D341Med (cell line): ENCODE data around the gene GPATCH11.

Experiments used
- DNase-seq: peaks from one replicate; pipeline ENCODE4 v3.0.0; 2012; ENCODE audit warnings: low spot score

The GPATCH11 gene

DNA sequence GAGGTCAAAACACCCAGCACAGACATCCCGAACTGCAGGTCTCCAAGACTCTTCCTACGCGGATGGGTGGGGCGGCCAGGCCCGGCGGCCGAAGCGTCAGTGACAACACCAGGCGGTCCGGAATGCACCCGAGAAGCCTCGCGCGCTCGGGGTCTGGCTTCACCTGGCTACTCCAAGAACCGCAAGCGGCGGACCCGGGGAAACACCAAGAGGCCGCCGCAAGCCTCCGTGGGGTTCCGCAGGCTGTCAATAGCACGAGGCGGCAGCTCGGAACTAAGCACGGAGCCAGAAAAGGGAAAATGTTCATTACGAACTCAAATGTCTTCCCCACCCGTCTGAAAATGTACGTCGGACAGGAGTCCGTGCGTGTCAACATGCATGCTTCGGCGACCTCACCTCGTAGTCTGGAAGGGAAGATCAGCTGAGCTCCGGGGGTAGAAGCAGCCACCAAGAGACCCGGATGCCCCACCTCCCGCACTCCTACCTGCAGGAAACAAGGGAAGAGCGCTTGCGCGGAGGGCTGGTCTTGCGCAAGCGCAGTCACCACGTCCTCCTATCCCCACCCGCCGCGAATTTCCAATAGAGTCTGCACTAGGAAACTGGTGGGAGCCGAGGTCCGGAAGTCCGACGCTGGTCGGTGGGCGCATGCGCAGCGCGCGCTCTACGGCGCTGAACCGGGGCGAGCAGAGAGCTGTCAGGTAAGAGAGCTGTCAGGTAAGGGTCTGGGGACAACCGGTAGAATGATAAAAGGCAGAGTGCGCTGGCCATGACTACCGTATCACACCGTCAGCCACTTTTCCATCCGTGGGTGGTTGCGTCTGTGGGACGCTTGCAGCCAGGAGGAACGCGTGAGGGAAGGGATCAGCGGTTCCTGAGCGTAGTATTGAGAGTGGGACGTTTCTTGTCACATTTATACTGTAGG is at the start of gene GPATCH11, which contains the start of gene HEATR5B:
Gene GPATCH11, plus strand, starts transcription at position 646 of the 922 bp plus-strand sequence. CDS start 3,864 bp downstream, outside the sequence.
Gene HEATR5B, minus strand, starts transcription at position 500 of the 922 bp plus-strand sequence. CDS start 958 bp downstream, outside the sequence.
- peak; percentile 98 for DNase-seq

DNA sequence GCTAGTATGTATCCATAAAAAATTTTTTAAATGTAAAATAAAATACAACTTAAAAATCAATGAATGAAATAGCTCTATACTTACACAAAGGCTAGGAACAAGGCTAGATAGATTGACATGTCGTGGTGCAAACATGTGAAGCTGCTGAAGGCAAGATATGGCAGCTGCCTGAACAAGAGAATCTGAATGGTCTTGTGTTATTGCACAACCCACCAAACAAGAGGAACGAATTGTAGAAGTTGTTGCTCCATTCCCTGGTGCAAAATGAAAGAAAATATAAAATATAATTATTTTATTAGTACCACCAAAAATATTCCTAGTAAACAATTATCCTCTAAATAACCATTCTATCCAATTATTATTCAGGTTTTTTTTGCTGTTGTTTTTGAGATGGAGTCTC is 46.5 kb upstream of the GPATCH11 start:
- DNase-seq, result no peak

DNA sequence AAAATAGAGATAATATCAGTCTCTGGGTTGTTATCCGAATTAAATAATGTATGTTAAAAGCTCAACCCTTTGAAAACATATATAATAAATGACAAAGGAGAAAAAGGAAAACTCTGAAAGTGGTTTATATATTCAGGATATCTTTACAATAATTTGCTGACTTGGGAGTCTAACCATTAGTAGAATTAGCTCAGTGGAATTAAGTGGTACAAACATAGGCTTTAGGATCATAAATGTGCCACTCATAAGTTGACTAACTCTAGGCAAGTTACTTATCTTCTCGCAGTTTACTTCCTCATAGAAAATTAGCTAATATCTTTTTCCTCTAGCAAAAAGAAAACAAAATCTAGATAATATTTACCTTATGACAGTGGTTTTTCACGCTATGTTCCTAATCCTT is 44.7 kb upstream of the GPATCH11 start:
- DNase-seq, result no peak

DNA sequence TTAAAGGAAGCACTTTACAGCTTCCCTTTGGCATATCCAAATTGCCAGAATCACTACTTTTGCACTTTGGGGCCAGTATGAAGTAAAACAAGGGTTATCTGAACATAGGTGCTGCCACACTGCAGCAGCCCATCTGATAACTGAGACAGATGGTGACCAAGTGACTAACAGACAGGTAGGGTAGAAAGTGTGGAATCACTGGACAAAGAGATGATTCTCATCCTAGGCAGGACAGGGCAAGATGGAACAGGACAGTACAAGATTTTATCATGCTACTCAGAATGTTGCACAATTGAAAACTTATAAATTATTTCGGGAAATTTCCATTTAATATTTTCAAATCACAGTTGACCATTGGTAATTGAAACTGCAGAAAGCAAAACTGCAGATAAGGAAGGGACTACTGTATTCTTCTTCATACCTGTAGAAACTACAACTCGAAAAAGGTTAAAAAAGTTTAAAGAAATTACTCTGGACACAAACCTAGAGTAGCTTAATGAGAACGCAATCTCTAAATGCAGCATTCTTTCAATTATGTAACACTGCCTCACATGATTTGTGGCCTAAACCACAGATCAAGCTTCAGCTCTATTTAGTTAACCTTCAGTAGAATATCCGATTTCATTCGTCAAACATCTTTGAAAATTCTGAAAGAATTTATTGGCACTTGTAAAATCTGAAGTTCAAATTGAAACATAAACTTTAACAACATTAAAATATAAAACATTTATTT is 31.6 kb upstream of the GPATCH11 start:
- DNase-seq, result no peak

DNA sequence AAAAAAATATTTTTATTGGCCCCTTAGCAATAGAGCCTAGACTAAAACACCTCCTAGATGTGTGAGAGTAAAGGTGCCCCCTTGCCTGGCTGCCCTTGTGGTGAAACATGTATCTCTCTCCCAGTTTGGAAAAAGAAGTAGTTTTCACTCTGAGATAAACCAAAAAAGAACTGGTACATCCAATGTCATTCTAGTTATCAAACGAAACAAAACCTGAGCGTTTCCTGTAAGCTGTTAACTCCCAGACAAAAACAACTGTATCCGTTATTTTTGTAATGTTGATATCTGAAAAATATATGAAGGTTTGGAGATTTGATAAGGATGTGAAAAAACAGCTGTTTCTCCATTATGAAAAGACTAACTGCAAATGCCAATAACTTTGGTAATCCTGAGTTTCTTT is 24.5 kb upstream of the GPATCH11 start:
- no peak for DNase-seq

DNA sequence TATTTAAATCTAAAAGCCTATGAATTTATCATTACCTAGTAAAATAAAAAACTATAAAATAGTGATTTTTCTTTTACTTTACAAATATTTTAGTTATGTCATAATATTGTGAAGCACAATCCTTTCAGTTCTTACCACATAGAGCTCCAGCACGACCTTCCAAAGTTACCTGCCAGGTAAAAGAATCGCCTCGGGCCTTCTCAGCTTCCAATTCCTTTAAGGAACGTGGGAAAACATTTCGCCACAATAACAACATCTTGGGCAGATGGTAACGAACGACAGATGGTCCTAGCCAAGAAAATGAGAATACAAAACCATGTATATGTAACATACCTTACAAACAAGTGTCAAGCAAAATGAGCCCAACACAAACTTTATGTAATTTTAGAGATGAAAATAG is 23.9 kb upstream of the GPATCH11 start:
- no peak for DNase-seq

DNA sequence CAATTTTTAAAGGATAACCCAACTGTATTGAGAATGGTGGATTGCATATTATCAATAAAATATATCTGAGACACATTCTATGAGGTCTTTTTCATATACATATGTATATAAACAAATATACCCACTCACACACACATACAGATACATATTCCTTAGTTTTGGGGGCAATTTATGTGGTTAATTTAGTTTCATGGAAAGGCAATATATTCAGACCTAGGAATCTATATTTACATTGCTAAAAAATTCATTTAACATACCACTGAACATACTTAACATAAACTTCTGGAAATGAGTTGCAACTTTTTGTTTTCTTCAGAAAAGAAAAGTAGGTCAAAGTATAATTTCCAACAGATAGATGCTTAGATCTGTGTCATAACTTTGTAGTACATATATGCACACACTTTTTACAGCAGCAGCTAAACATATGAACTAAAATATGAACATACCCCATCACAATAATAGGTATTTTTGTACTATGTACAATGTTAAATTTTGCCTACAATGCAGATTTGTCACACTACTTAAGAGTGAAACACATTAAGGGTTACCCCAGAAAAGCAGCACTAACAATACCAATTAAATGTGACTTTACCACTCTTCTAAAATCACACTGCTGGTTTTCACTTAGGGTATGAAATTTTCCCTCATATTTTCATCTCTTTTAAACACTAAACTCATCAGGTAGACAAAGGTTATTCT is 23.2 kb upstream of the GPATCH11 start:
- no peak for DNase-seq

DNA sequence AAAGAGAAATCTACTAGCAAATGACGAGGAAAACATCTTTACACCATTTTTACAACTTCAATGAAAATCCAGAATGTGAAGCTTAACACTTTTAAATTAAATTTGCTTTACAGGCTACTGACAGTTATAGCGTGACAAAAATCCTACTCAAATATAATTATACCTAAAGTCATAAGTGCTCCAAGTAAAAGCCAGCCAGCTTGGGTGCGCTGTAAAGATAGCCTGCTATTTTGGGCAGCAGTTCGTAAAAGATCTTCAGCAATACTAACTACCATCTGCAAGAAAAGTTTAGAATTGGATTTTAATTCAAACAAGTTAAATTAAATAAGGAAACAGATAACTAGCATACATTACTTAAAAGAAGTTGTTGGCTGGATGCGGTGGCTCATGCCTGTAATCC is 22.5 kb upstream of the GPATCH11 start:
- no peak for DNase-seq

DNA sequence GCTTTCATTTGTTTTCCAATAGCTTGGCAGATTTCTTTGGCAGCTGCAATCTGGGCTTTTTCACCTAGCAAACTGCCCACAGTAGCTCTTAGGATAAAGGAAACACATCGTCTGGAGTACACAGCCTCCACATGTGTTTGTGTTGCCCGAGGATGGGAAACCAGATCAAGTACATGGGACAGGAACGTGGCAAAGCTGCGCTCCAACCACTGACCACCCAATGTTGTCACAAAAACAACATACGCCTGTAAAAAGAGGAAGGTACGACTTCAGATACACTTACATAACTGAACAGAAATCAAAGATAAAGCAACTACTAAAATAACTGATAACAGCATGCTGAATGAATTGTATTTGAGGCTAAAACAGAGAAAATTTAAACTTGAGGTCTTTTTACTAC is 15.6 kb upstream of the GPATCH11 start:
- DNase-seq, result no peak

DNA sequence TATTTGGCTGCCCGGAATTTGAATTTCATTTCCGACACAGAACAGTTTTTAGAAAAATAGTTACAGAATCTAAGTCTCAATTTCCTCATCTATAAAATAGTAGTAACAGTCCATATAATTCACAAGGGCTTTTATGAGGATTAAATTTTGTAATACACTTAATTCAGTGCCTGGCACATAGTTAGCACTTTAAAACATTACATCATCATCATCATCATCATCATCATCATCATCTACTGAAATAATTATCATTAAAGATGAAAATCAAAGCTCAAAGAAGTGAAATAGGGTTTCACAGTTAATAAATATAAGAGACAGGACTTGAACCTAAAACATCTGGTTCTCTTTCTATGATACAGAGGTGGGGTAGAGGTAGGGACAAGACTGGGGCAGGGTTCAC is 13.4 kb upstream of the GPATCH11 start:
- no peak for DNase-seq

DNA sequence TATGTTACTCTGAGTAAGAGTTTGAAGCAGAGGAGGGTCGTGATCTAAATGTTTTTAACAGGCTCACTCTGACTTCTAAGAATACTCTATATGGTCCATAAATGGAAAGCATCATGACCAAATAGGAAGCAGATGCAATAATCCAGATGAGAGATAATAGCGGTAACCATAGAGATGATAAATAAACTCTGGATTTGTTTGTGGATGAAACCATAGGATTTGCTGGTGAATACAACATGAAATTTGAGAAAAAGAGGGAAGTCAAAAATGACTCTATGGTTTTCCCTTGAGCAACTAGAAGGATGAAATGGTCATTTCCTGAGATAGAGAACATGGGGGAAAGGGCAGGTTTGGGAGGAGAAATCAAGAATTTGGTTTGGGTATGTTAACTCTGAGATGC is 4.1 kb upstream of the GPATCH11 start:
- no peak for DNase-seq

DNA sequence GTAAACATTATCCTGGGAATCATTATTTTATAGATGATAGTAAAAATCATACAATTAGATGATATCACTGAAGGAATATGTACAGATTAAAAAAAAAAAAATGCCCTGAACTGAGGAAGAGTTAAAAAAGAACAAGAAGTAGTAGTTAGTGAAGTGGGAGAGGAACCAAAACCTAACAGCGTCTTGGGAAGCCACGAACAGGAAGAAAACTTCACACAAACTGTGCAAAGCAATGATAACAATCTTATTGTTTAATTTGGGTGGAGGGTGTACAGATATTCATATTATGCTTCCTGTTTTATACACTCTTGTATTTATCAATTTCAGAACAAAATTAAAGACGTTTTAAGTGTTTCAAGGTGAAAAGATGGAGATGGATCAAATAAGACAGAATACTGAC is 3.6 kb upstream of the GPATCH11 start:
- no peak for DNase-seq

DNA sequence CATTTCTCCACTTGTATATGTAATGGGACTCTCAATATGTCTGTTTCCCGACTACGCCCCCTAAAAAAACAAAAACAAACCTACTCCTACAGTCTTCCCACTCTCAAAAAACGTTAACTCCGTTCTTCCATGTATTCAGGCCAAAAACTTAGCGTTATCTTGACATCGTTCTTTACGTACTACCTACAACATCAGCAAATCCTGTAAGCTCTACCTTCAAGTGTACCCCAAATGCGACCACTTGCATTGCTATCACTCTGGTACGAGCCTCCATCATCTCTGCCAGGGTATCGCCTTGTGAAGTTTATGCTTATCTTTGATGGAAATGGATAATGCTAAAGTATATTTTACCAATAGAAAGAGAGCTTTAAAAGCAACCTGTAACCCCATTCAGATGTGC is 479 bp downstream of the GPATCH11 start:
- no peak for DNase-seq

DNA sequence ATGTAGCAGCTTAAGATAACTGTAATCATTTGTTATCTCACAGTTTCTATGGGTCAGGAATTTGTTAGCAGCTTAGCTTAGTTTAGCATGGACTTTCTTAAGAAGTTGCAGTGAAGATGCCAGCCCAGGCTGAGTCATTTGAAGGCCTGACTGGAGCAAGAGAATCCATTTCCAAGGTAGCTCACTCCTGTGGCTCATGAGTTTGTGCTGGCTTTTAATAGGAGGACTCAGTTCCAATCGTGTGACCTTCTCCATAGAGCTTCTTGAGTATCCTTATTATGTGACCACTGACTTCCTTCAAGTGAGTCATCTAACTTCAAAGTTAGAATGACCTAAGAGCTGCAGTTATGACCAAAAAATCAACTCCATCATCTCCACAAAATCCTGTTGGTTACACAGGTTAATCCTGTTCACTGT is 1.4 kb downstream of the GPATCH11 start:
- no peak for DNase-seq

DNA sequence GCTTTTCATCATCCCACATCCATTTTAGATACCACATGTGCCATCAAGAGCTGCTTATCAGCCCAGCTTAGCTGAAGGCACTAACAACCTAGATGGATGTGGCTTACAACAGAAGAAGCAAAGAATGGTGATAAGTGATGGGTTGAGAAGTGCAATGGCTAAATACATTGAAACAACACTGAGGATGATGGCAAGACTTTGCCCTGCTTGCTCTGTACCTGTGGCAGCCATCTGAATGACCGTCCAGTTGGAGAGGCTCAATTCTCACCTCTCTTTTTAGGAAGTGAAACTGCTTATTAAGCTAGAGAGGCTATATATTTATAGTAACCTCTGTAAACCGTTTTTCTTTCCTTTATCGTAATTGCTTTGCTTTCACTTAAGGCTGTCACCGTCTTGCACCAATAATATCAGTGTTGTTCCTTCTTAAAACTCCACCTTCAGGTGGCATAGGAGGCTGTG is 5.7 kb downstream of the GPATCH11 start:
- DNase-seq, result no peak

DNA sequence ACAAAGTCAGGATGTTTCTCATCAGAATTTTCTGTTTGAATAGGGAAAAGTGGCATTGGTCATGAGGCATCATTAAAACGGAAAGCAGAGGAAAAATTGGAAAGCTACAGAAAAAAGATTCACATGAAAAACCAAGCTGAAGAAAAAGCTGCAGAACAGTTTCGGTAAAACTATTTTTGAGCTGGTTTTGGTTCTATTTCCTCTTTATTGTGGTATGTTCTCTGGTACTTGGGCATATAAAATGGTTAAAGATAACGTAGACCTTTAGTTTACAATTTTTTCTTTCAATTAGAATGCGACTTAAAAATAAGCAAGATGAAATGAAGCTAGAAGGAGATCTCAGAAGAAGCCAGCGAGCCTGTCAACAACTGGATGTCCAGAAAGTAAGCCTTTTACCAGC is 7.6 kb downstream of the GPATCH11 start:
- DNase-seq, result no peak

DNA sequence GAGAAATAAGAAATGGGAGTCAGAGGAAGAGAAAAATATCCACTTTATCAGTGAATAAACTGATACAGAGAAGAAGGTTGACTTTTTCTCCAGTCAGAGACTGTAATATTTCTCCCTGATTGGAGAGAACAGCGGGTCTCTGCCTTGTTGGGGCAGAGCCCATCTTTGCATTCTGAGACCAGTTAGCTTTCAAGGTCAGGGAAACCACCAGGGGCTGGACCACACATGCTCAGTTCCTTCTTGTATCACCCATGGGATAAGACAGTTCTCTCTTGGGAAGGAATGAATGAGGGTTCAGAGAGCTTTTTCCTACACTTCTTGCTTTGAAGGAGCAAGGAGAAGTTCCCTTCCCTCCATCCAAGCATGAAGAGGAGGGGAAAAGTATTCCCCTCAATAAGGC is 12.2 kb downstream of the GPATCH11 start:
- DNase-seq, result no peak

DNA sequence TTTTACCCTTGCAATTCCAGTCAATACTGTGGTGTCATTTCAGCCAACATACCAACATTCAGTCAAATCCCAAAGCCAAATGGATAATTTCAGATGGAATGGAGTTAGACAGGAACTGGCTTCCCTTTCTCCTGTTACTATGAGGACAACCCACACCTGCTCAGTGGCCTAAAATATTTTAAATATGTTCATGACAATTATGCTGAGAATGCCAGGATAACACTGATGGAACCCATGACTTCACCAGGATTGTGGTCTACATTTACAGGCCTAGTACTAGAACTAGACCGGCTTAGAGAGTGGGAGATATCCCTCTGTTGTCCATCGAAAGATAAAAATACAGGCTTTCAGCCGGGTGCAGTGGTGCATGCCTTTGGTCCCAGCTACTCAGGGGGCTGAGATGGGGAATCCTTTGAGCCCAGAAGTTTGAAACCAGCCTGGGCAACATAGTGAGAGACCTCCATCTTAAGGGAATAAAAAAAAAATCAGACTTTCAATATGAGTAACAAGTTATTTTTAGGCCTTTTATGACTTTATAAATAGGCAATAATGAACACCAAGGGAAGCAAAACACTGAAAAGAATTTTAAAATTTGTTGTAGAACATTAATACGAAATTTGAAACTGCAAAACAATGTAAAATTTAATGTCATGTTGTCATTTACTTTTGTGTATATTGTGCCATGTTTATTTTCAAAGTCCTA is 14.2 kb downstream of the GPATCH11 start:
- DNase-seq, result no peak

DNA sequence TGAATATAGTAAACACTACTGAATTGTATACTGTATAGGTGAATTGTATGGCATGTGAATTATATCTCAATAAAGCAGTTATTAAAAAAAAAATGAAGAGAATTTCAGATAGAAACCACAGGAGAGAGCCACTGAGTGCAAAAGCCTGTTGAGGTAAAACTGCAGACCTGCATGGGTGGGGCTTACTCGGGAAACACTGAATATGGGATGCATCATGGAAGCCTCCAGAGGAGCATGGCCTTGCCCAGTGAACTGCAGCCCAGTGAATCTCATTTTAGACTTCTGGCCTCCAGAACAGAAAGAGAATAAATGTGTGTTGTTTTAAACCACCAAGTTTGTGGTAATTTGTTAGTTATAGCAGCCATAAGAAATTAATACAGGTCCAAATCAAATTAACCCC is 15.7 kb downstream of the GPATCH11 start:
- no peak for DNase-seq

DNA sequence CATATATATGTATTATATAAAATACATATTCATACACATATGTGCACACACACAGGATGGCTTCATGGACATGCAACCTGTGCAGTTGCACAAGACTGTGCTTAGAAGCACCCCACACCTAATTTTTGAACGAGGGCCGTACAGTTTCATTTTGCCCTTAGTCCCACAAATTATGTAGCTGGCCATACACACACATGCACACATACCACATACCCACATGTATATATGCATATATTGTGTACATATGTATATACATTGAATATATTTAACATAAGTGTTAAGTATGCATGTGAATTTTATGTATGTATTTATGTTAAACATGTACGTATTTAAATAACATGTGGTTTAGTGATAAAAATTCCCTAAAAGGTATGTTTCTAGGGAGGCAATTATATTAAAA is 18.3 kb downstream of the GPATCH11 start:
- DNase-seq, result no peak

DNA sequence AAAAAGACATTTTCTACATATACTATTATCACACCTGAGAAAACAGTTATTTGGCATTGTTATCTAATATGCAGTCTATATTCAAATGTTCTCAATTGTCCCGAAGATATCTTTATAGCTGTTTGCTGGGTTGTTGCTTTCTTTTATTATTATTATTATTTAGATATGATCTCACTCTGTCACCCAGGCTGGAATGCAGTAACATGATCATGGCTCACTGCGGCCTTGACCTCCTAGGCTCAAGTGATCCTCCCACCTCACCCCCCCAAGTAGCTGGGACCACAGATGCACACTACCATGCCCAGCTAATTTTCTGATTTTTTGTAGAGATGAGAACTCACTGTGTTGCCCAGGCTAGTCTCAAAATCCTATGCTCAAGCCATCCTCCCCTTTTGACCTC is 19.9 kb downstream of the GPATCH11 start:
- no peak for DNase-seq

DNA sequence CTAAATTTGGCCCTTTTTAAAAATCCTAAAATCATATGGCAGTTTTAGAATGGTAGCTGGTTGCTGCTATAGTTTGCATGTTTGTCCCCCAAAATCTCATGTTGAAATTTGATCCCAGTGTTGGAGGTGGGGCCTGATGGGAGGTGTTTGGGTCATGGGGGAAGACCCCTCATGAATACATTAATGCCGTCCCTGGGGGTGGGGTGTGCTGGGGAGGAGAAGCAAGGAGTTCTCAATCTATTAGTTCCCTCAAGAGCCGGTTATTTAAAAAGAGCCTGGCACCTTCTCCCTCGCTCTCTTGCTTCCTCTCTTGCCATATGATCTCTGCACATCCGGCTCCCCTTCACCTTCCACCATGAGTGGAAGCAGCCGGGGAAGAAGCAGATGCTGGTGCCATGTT is 20.8 kb downstream of the GPATCH11 start:
- DNase-seq, result no peak
